Immature natural killer cell (primary cell): ENCODE data around the gene GHRH. TPM values are rescaled to one million over a fixed set of nuclear protein-coding genes. Genes with fewer than 3 reads are reported as not detected.
A peak's percentile ranks its signal among the peaks of the same experiment; 100 is the strongest.

Experiments
- DNase-seq, 3 donors: peaks; one replicate each; pipeline ENCODE4 v3.0.0; 2022; ENCODE audit warnings: mixed read lengths in 1 of 3
- H3K27ac Mint-ChIP-seq, 6 donors: one replicate each; pipeline ENCODE4 v1.8.0; 2020; ENCODE audit warnings: mixed read lengths in 6 of 6, mild to moderate bottlenecking in 5 of 6, inconsistent platforms in 4 of 6, moderate library complexity in 3 of 6
- H3K27me3 Mint-ChIP-seq, 3 donors: one replicate each; pipeline ENCODE4 v1.8.0; 2020 to 2021; ENCODE audit warnings: low read depth in 3 of 3, mild to moderate bottlenecking in 3 of 3, mixed read lengths in 3 of 3, moderate library complexity in 3 of 3, inconsistent platforms in 1 of 3
- H3K36me3 Mint-ChIP-seq, 3 donors: one replicate each; pipeline ENCODE4 v1.8.0; 2020; ENCODE audit warnings: mixed read lengths in 3 of 3, inconsistent platforms in 2 of 3, mild to moderate bottlenecking in 2 of 3
- H3K4me1 Mint-ChIP-seq, 2 donors: one replicate each; pipeline ENCODE4 v1.8.0; 2020; ENCODE audit warnings: inconsistent platforms in 2 of 2, mild to moderate bottlenecking in 2 of 2, mixed read lengths in 2 of 2, moderate library complexity in 1 of 2
- H3K4me3 Mint-ChIP-seq, 5 donors: one replicate each; pipeline ENCODE4 v1.8.0; 2020; ENCODE audit warnings: mild to moderate bottlenecking in 5 of 5, mixed read lengths in 5 of 5, inconsistent platforms in 3 of 5, moderate library complexity in 3 of 5
- H3K9me3 Mint-ChIP-seq, 6 donors: one replicate each; pipeline ENCODE4 v1.8.0; 2020; ENCODE audit warnings: mild to moderate bottlenecking in 6 of 6, mixed read lengths in 6 of 6, inconsistent platforms in 4 of 6, moderate library complexity in 3 of 6
- polyA plus RNA-seq, 3 donors: library from polyadenylated mRNA; unstranded; fragments of 300-500 nt; fragmentation: Illumina TruSeq; gene quantifications; one replicate each; pipeline ENCODE4 v1.2.3, GENCODE V29; 2021

GHRH gene
- polyA plus RNA-seq, 3 donors from 2014 or later, result not detected

- Mint-ChIP-seq H3K36me3 (peaks cover 19 to 73% (median 41%) of the 10 kb centered on the region in 3 donors), H3K27ac (no peak overlapping the region), H3K9me3 (no peaks in the 10 kb centered on the region), H3K4me1 (no peaks in the 10 kb centered on the region), H3K4me3 (no peak overlapping the region), H3K27me3 (peaks cover 0 to 6% (median 0%) of the 10 kb centered on the region in 3 donors)
- DNase-seq, result no peak
These were observed 26.5 kb downstream of the GHRH start for GRCh38 chr20:37235065-37235464.

- Mint-ChIP-seq H3K36me3 (peaks cover 20 to 73% (median 47%) of the 10 kb centered on the region in 3 donors), H3K4me3 (no peak overlapping the region), H3K27ac (no peak overlapping the region), H3K4me1 (no peaks in the 10 kb centered on the region), H3K9me3 (no peaks in the 10 kb centered on the region), H3K27me3 (peaks cover 0 to 6% (median 0%) of the 10 kb centered on the region in 3 donors)
- DNase-seq, result no peak
These were observed 27.4 kb downstream of the GHRH start for GRCh38 chr20:37234254-37234581.

GRCh38 chr20:37233548-37234253, 27.9 kb downstream of the GHRH start:
- Mint-ChIP-seq H3K36me3 (peaks cover 24 to 73% (median 47%) of the 10 kb centered on the region in 3 donors), H3K27ac (no peak overlapping the region)

GRCh38 chr20:37231947-37232630, 29.5 kb downstream of the GHRH start:
- H3K27ac Mint-ChIP-seq, result no peak overlapping the region
- H3K4me3 Mint-ChIP-seq, result no peak overlapping the region
- H3K36me3 Mint-ChIP-seq, result peaks cover 32 to 75% (median 50%) of the 10 kb centered on the region in 3 donors

More at GRCh38 chr20:37233548-37234253, 27.9 kb downstream of the GHRH start:
- DNase-seq, result no peak
- Mint-ChIP-seq H3K4me3 (no peak overlapping the region), H3K27me3 (peaks cover 0 to 6% (median 0%) of the 10 kb centered on the region in 3 donors), H3K9me3 (no peaks in the 10 kb centered on the region), H3K4me1 (no peaks in the 10 kb centered on the region)

GRCh38 chr20:37230200-37230599, 31.4 kb downstream of the GHRH start:
- Mint-ChIP-seq H3K4me3 (no peak overlapping the region), H3K36me3 (peaks cover 34 to 70% (median 50%) of the 10 kb centered on the region in 3 donors), H3K4me1 (no peaks in the 10 kb centered on the region), H3K27me3 (peaks cover 0 to 6% (median 0%) of the 10 kb centered on the region in 3 donors), H3K9me3 (no peaks in the 10 kb centered on the region), H3K27ac (no peak overlapping the region)
- DNase-seq, result no peak

More at GRCh38 chr20:37231947-37232630, 29.5 kb downstream of the GHRH start:
- no peak for DNase-seq
- Mint-ChIP-seq H3K9me3 (no peaks in the 10 kb centered on the region), H3K27me3 (peaks cover 0 to 6% (median 0%) of the 10 kb centered on the region in 3 donors), H3K4me1 (no peaks in the 10 kb centered on the region)

- H3K36me3 Mint-ChIP-seq, result peaks cover 40 to 71% (median 56%) of the 10 kb centered on the region in 3 donors
- peak overlapping the region in 1 of 6 donors; percentile 14 for H3K27ac Mint-ChIP-seq
- H3K27me3 Mint-ChIP-seq, result peaks cover 0 to 6% (median 0%) of the 10 kb centered on the region in 3 donors
- H3K9me3 Mint-ChIP-seq, result no peaks in the 10 kb centered on the region
- no peaks in the 10 kb centered on the region for H3K4me1 Mint-ChIP-seq
- DNase-seq, result no peak
- H3K4me3 Mint-ChIP-seq, result no peak overlapping the region
These were observed 32.3 kb downstream of the GHRH start for GRCh38 chr20:37229357-37229756.

- Mint-ChIP-seq H3K4me3 (no peak overlapping the region), H3K9me3 (no peaks in the 10 kb centered on the region), H3K27ac (peak overlapping the region in 1 of 6 donors; percentile 14), H3K27me3 (peaks cover 0 to 6% (median 0%) of the 10 kb centered on the region in 3 donors), H3K36me3 (peaks cover 40 to 71% (median 54%) of the 10 kb centered on the region in 3 donors), H3K4me1 (no peaks in the 10 kb centered on the region)
- no peak for DNase-seq
These were observed 33.0 kb downstream of the GHRH start for GRCh38 chr20:37228656-37229055.

GRCh38 chr20:37228082-37228481, 33.5 kb downstream of the GHRH start:
- no peak for DNase-seq
- Mint-ChIP-seq H3K27ac (peak overlapping the region in 1 of 6 donors; percentile 30), H3K4me3 (no peak overlapping the region), H3K36me3 (peaks cover 40 to 71% (median 57%) of the 10 kb centered on the region in 3 donors), H3K27me3 (peaks cover 0 to 6% (median 0%) of the 10 kb centered on the region in 3 donors), H3K4me1 (peaks cover 0 to 2% of the 10 kb centered on the region in 2 donors), H3K9me3 (no peaks in the 10 kb centered on the region)

- H3K4me1 Mint-ChIP-seq, result peaks cover 0 to 12% of the 10 kb centered on the region in 2 donors
- H3K36me3 Mint-ChIP-seq, result peaks cover 40 to 63% (median 50%) of the 10 kb centered on the region in 3 donors
- H3K27me3 Mint-ChIP-seq, result peaks cover 0 to 1% (median 0%) of the 10 kb centered on the region in 3 donors
- no peak for DNase-seq
- H3K4me3 Mint-ChIP-seq, result no peak overlapping the region
- H3K9me3 Mint-ChIP-seq, result no peaks in the 10 kb centered on the region
- H3K27ac Mint-ChIP-seq, result peak overlapping the region in 1 of 6 donors; percentile 40
These were observed 34.7 kb downstream of the GHRH start for GRCh38 chr20:37226889-37227288.

GRCh38 chr20:37225146-37225545, 36.5 kb downstream of the GHRH start:
- no peak overlapping the region for H3K4me3 Mint-ChIP-seq
- H3K27ac Mint-ChIP-seq, result no peak overlapping the region
- peaks cover 31 to 54% (median 40%) of the 10 kb centered on the region in 3 donors for H3K36me3 Mint-ChIP-seq
- DNase-seq, result no peak
- H3K4me1 Mint-ChIP-seq, result peaks cover 0 to 12% of the 10 kb centered on the region in 2 donors
- H3K27me3 Mint-ChIP-seq, result no peaks in the 10 kb centered on the region
- H3K9me3 Mint-ChIP-seq, result no peaks in the 10 kb centered on the region

GRCh38 chr20:37223053-37223452, 38.6 kb downstream of the GHRH start:
- Mint-ChIP-seq H3K9me3 (no peaks in the 10 kb centered on the region), H3K4me1 (peaks cover 0 to 12% of the 10 kb centered on the region in 2 donors), H3K27ac (peak overlapping the region in 3 of 6 donors; percentile 12 to 40 (median 20)), H3K4me3 (no peak overlapping the region), H3K36me3 (peaks cover 22 to 44% (median 32%) of the 10 kb centered on the region in 3 donors), H3K27me3 (peaks cover 0 to 1% (median 0%) of the 10 kb centered on the region in 3 donors)
- no peak for DNase-seq

- Mint-ChIP-seq H3K27ac (peak overlapping the region in 1 of 6 donors; percentile 37), H3K4me1 (peaks cover 0 to 12% of the 10 kb centered on the region in 2 donors), H3K9me3 (no peaks in the 10 kb centered on the region), H3K36me3 (peaks cover 16 to 38% (median 26%) of the 10 kb centered on the region in 3 donors), H3K27me3 (peaks cover 0 to 1% (median 0%) of the 10 kb centered on the region in 3 donors), H3K4me3 (no peak overlapping the region)
- no peak for DNase-seq
These were observed 39.5 kb downstream of the GHRH start for GRCh38 chr20:37222086-37222485.

GRCh38 chr20:37220731-37221130, 40.9 kb downstream of the GHRH start:
- Mint-ChIP-seq H3K27ac (no peak overlapping the region), H3K27me3 (peaks cover 0 to 1% (median 0%) of the 10 kb centered on the region in 3 donors), H3K9me3 (no peaks in the 10 kb centered on the region)

More at GRCh38 chr20:37220731-37221130, 40.9 kb downstream of the GHRH start:
- DNase-seq, result no peak
- H3K4me3 Mint-ChIP-seq, result no peak overlapping the region
- peaks cover 14 to 38% (median 26%) of the 10 kb centered on the region in 3 donors for H3K36me3 Mint-ChIP-seq
- H3K4me1 Mint-ChIP-seq, result peaks cover 0 to 12% of the 10 kb centered on the region in 2 donors
